ENCODE data around the gene KLK8.

KLK8 gene

GRCh38 chr19:50981587-50982146, 19.7 kb downstream of the KLK8 start:
- Histone ChIP-seq H2AFZ (ENCODE audit: low read depth, low read length) (no peak overlapping the region), H3K79me2 (ENCODE audit: insufficient read depth, low read length) (no peaks in the 10 kb centered on the region), H3K27ac (ENCODE audit: low read length) (no peak overlapping the region), H3K9ac (ENCODE audit: low read depth, low read length) (no peak overlapping the region), H3K36me3 (ENCODE audit: insufficient read depth, low read length) (no peaks in the 10 kb centered on the region), H3K4me3 (ENCODE audit: low read depth in 1 of 2, low read length in 2 of 2) (no peak overlapping the region), H4K20me1 (ENCODE audit: insufficient read depth, low read length) (no peaks in the 10 kb centered on the region), H3K4me1 (ENCODE audit: insufficient read depth, low read length) (no peaks in the 10 kb centered on the region), H3K4me2 (ENCODE audit: insufficient read depth, low read length) (no peak overlapping the region), H3K9me3 (ENCODE audit: insufficient read depth, low read length, severe bottlenecking) (no peaks in the 10 kb centered on the region), H3K27me3 (ENCODE audit: insufficient read depth, low read length, poor library complexity) (no peaks in the 10 kb centered on the region)
- TF ChIP-seq CTCF (IDR thresholded peaks at IDR 0.05; ENCODE audit: borderline replicate concordance, extremely low read depth, low read length, poor library complexity, severe bottlenecking) (no peak), EZH2 (IDR thresholded peaks at IDR 0.05; ENCODE audit: borderline replicate concordance, low read depth, low read length, severe bottlenecking) (no peak)
- DNase-seq = no peak
- ATAC-seq (ENCODE audit: insufficient read depth, low read depth) = no peak

- ATAC-seq (ENCODE audit: insufficient read depth, low read depth) = no peak
- Histone ChIP-seq H3K4me1 (ENCODE audit: insufficient read depth, low read length) (no peaks in the 10 kb centered on the region), H3K79me2 (ENCODE audit: insufficient read depth, low read length) (no peaks in the 10 kb centered on the region), H3K9ac (ENCODE audit: low read depth, low read length) (no peak overlapping the region), H3K4me3 (ENCODE audit: low read depth in 1 of 2, low read length in 2 of 2) (no peak overlapping the region), H3K27me3 (ENCODE audit: insufficient read depth, low read length, poor library complexity) (no peaks in the 10 kb centered on the region), H4K20me1 (ENCODE audit: insufficient read depth, low read length) (no peaks in the 10 kb centered on the region), H2AFZ (ENCODE audit: low read depth, low read length) (no peak overlapping the region), H3K4me2 (ENCODE audit: insufficient read depth, low read length) (no peak overlapping the region), H3K27ac (ENCODE audit: low read length) (no peak overlapping the region), H3K36me3 (ENCODE audit: insufficient read depth, low read length) (no peaks in the 10 kb centered on the region), H3K9me3 (ENCODE audit: insufficient read depth, low read length, severe bottlenecking) (no peaks in the 10 kb centered on the region)
- no peak for TF ChIP-seq EZH2 (IDR thresholded peaks at IDR 0.05; ENCODE audit: borderline replicate concordance, low read depth, low read length, severe bottlenecking)
- TF ChIP-seq CTCF (IDR thresholded peaks at IDR 0.05; ENCODE audit: borderline replicate concordance, extremely low read depth, low read length, poor library complexity, severe bottlenecking) = no peak
- no peak for DNase-seq
Observed at GRCh38 chr19:50980208-50980607, 21.2 kb downstream of the KLK8 start.

- Histone ChIP-seq H3K4me1 (ENCODE audit: insufficient read depth, low read length) (no peaks in the 10 kb centered on the region), H3K9me3 (ENCODE audit: insufficient read depth, low read length, severe bottlenecking) (no peaks in the 10 kb centered on the region), H3K27me3 (ENCODE audit: insufficient read depth, low read length, poor library complexity) (no peaks in the 10 kb centered on the region), H3K27ac (ENCODE audit: low read length) (no peak overlapping the region), H3K9ac (ENCODE audit: low read depth, low read length) (no peak overlapping the region), H3K36me3 (ENCODE audit: insufficient read depth, low read length) (no peaks in the 10 kb centered on the region), H4K20me1 (ENCODE audit: insufficient read depth, low read length) (no peaks in the 10 kb centered on the region), H3K79me2 (ENCODE audit: insufficient read depth, low read length) (no peaks in the 10 kb centered on the region), H3K4me3 (ENCODE audit: low read depth in 1 of 2, low read length in 2 of 2) (no peak overlapping the region), H3K4me2 (ENCODE audit: insufficient read depth, low read length) (no peak overlapping the region), H2AFZ (ENCODE audit: low read depth, low read length) (no peak overlapping the region)
- TF ChIP-seq CTCF (IDR thresholded peaks at IDR 0.05; ENCODE audit: borderline replicate concordance, extremely low read depth, low read length, poor library complexity, severe bottlenecking) (no peak), EZH2 (IDR thresholded peaks at IDR 0.05; ENCODE audit: borderline replicate concordance, low read depth, low read length, severe bottlenecking) (no peak)
- no peak for ATAC-seq (ENCODE audit: insufficient read depth, low read depth)
- no peak for DNase-seq
Observed at GRCh38 chr19:50979758-50980157, 21.6 kb downstream of the KLK8 start.
